Stimulated activated CD4-positive, alpha-beta T cell treated with anti-CD3 and anti-CD28 coated beads, Interleukin-15, amount 100 ng/mL, for 1 hour (primary cell): Measurements from ENCODE around the gene RDH12.
"Not testable (repeated sequence)": the region's sequence is repeated elsewhere in the genome, so short reads cannot be mapped to it uniquely, and the experiment has no call there.

Source experiments
- DNase-seq, 2 donors: peaks; one replicate each; pipeline ENCODE4 v3.0.0-alpha.2; 2020; ENCODE audit warnings: low read depth in 1 of 2, low spot score in 1 of 2

Gene RDH12

DNA sequence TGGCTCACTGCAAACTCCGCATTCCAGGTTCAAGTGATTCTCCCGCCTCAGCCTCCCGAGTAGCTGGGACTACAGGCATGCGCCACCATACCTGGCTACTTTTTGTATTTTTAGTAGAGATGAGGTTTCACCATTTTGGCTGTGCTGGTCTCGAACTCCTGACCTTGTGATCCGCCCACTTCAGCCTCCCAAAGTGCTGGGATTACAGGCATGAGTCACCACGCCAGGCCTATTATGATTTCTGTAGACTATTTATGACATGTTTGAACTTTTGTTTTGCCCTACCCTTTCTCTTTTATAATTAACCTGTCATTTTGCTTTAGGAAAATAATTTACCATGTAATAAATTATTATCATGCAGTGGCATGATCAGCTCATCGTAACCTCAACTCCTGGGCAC lies at the start of gene RDH12:
RDH12 (plus strand) TSS at position 395 of the 400 bp plus-strand sequence. CDS start 20,757 bp downstream, outside the sequence.
- DNase-seq: not testable (repeated sequence)

DNA sequence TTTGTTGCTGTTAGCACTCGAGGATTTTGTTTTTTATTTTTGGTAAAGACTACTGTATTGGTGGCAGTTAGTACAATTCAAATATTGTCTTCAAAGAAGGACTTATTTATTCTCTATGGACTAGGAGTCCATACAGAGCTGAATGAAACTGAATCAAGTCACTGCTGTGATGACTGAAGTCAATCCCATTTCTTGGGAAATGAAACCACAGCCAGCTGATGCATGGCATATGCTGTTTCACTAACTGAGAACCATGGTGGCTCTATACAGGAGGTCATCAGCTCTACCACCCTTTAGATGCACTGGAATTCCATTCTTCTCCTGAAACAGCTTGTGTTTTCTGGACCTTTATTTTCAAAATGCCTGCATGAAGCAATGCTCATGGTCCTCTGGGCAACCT lies 49.5 kb upstream of the RDH12 start:
- DNase-seq: no peak

DNA sequence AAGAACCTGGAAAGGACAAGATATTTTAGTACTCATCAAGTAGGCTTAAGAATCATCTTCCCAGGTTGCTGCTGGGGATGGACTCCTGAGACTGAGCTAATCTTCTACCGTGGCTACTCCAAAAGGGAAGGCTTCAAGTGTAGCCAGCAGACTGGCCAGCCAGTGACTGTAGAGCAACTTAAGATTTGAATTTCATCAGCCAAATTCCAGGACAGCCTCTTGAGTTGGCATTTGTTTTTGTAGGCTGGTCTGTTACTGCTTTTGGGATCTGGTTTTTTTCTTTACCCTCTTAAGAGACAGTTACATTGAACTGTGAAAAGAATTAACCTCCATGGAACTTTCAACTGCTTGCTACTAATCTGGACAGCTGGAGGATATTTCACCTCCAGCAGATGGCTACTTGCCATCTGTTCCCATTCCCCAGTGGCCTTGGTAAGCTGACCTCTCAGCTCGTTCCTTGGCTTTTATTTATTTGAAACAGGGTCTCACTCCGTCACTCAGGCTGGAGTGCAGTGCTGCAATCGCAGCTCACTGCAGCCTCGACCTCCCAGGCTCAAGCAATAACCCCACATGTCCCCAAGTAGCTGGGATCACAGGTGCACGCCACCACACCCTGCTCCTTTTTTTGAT lies 47.9 kb upstream of the RDH12 start:
- no peak for DNase-seq

DNA sequence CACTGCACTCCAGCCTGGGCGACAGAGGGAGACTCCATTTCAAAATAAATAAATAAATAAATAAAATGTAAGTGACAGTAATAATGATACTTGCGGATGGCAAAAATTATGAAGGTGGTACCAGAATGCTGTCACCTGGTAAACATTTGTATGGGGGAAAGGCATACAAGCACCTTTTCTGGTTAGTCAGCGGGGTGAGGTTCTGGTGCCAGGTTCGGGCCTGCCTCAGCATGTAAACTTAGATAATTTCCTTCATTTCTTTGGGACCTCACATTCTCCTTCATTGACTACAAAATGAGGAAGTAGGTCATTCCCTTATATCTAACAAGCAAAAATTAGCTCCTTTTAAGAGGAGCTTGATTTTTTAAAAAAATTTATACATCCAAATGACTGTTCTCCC lies 38.1 kb upstream of the RDH12 start:
- DNase-seq: no peak

DNA sequence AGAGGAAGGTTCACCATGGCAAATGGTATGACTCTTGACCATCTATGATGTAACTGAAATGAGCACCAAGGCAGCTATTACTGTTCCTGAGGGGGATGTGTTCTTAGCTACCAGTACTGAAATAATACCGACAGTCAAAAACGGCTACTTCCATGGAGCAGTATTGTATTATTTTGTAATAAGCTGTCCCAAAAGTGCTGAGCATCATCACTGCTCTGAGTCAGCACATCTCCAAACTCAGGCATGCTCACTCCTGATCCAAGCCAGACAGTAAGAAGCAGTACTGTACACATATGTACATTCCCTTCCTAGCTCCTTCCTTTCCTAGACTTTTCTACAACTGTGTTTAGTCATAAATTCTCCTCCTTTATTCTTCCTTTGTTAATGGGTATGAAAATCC lies 35.8 kb upstream of the RDH12 start:
- DNase-seq: no peak

DNA sequence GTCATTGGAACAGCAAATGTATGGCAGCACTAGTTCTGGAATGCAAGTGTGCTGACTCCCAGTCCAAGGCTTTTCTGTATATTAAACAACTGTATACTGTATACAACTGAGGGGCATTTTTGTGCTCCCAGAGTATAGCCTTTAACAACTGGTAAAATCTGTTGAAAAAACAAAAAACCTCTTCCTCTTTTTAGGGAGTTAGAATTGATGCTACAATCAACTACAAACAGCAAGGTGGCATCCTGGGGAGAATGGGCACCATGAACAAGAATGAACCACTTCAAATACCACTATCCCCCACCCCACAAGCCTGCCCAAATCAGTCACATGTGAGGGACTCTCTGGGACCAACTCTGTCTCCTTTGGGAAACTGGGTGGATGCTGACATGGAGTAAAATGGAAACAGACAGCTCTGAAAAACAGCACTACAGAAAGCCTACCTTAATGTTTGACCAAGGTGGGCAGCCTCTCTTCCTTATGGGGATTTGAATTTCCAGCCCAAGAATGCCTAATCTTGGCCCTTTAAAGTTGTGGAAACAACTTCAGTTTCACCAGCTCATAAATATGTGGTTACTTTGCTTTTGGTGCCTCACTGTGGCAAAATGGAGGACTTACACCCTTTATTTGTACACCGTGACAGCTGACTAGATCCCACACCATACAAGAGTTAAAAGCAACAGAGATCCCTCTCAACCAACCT lies 34.8 kb upstream of the RDH12 start:
- DNase-seq: no peak

DNA sequence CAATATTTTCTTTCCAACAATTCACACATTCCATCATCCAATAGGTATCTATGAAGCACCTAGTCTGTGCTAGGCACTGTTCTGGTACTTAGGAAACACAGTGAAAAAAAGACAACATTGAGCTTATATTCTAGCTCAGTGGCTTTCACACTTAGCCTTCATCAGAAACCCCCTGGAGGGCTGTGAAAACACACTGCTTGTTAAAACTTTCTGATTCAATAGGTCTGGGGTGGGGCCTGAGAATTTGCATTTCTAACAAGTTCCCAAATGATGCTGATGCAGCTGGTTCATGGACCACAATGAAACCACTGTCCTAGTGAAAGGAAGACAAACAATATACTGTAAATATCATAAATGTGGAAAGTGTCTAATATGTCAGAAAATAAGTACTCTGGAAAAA lies 33.1 kb upstream of the RDH12 start:
- no peak for DNase-seq

DNA sequence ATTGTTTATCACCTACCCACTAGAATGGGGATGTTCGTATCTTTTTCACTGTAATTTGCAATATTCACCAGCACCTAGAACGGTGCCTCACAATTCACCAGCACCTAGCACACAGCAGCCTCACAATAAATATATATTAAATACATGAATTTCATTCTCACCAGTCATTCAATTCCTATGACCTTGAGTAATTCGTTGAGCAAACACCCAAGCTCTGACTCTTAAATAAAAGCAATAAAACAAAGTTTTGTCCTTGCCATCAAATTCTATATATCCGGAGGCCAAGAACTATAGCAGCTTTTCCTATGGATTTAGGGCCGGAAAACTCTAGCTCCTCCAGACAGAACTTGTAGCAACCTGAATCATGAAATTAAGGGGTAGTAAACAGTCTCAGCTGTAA lies 28.2 kb upstream of the RDH12 start:
- no peak for DNase-seq

DNA sequence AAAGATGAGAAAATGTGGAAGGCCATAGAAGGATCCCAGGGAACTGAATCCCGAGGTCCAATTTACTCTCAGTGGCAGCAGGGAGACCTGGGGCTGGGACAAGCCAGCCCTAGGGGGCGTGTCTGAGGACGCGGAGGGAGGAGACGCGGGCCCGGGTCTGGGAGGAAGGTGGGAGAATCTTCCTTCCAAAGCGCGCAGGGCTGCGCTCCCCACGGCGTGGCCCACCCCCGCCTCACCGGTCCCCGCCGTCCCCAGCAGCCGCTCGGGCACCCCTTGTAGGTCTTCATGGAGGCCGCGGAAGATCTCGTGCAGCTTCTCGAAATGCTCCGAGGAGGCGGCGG lies 27.6 kb upstream of the RDH12 start:
- DNase-seq: peak; percentile 18 to 28

DNA sequence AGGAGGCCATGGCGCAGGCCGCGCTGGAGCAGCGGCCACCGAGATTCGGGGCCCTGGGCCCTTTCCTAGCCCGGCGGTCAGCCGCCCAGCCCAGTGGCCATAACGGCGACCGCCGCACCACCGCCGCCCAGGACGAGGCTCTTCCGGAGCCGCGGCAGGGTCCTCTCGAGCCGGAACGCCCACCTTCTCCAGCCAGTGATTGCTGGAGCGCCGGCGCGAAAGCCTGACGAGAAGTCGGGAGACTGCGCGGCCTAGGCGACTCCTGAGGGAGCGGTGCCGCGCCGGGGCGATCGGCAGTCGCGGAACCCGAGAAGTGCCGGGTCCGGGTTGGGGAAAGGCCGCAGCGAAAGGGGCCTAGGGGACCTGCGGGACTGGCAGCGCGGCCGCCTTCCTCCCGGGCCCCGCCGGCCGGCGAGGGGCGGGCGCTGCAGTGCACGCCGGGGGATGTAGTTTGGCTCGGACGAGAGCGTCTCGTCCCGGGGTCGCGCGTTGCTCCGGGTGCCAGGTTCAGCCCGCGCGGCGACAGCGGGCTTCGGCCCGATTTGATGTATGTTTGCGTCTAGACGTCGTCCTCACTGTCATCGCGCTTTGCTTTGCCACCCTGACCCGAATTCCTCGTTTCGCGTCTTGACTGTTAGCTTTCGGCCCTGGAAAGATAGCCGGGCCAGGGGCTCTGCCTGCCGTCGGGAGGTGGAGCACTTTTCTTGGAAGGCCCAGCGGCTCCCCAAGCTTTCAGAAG lies 27.0 kb upstream of the RDH12 start, which contains the start of gene VTI1B:
VTI1B (minus strand) TSS at position 153 of the 739 bp plus-strand sequence; CDS start at position 10, 143 bp downstream.
- DNase-seq: peak; percentile 64 to 66

DNA sequence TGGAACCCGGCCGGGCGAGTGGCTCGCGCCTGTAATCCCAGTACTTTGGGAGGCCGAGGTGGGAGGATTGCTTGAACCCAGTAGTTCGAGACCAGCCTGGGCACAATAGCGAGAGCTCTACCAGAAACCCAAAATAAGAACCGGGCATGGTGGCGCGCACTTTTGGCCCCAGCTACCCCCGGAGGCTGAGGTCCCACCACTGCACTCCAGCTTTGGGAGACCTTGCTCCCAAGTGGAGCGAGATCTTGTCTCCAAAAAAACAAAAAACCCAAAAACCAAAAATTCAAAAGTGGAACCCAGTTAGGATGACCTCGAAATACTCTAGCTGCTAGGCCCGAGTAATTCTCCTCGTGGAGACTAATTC lies 26.5 kb upstream of the RDH12 start:
- no peak for DNase-seq

DNA sequence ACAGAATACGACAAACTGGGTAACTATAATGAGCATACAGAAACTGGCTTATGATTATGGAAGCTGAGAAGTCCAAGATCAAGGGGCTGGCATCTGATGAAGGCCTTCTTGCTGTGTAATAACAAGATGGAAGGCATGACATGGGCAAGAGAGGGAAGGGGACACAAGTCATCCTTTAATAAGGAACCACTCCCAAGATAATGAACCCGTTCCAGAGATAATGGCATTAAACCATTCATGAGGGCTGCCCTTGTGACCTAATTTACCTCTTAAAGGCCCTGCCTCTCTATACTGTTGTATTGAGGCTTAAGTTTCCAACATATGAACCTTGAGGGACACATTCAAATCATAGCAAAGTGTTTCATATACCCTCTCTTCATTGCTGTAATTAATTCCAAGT lies 22.7 kb upstream of the RDH12 start:
- no peak for DNase-seq

DNA sequence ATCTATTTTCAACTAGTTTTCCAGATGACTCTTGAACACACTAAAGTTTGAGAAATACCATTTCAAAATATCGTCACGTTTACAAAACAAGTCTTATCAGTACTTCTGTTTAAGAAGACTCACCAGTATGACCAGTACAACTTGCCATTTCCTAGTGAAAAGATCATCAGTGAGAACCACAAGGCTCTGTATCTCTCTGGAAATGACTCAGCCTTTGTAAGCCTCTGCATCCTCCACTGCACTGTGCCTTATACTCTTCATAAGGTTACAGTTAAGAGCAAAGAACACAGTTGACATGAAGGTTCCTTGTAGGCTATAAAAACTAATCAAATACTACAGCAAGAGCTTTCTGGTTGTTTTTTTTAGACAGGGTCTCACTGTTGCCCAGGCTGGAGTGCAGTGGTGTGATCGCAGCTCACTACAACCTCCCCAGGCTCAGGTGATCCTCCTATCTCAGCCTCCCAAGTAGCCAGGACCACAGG lies 21.5 kb upstream of the RDH12 start:
- DNase-seq: no peak

DNA sequence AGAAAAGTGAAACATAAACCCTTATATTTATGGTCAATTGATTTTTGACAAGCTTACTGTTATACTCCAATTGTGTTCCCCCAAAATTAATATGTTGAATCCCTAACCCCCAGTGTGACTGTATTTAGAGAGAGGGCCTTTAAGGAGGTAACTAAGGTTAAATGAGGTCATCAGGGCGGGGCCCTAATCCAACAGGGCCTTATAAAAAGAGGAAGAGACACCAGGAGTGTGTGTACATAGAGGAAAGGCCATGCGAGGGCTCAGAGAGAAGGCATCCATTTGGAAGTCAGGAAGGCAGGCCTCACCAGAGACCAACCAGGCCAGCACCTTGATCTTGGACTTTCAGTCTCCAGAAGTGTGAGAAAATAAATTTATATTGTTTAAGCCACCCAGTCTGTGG lies 20.7 kb upstream of the RDH12 start:
- no peak for DNase-seq

DNA sequence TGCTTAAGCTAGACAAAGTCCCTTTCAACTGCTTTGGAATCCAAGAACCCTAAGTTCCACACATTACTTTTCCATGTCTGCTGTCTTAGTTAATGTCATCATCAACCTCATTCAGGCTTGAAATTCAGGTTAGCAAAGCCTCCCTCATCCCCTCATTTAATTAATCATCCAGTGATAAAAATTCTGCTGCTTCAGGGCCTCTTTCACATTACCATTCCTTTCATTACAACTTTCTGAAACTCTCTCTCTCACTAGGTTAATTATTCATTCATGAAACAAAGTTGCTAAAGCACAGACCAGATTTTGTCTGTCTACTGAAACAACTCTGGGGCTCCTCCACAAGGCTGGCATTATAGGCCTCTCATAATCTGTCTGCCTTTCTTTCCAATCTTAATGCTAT lies 17.8 kb upstream of the RDH12 start:
- DNase-seq: no peak

DNA sequence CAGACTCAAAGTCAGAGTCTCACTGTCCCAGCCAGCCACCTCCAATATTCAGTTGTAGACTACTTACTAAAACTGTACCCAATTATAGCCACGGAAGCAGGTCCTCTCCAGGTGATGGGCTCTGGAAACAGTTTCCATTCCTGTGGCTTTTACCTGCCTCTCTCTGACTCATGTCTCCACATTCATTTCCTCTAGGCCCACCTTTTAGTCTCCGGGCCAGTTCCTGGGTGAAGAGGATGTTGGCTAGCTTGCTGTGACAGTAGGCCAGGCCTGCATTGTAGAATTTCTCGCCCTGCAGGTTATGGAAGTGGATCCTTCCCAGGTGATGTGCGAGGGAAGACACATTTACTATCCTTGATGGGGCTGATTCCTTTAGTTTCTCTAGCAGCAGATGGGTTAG lies 11.7 kb upstream of the RDH12 start:
- no peak for DNase-seq

DNA sequence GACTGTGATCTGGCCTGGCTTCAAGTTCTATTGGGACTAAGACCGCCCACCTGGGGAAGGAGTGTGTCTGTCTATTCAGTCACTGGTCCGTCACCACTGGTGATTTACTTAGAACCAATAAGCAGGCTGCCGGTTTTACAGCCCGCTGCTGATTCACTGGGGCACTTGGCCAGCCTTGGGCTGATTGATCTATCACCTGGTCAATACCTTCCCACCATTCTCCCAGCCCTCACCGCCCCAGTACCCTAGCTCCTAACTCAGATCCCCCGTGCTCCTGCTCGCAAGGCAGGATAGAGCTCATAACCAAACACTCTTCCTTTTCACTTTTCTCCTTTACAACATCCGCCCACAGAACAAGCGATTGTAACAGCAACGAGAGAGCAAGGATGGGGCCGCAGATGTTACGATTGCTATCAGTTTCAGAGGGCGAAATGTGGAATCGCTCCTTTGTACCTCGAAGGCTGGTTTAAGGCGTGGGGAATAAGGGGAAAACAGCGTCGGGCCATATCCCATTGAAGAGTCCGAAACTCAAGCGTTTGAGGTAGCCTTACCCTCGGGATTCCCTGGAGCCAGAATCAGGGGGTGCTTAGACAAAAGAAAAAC lies 6.8 kb upstream of the RDH12 start:
- peak; percentile 10 to 33 for DNase-seq

DNA sequence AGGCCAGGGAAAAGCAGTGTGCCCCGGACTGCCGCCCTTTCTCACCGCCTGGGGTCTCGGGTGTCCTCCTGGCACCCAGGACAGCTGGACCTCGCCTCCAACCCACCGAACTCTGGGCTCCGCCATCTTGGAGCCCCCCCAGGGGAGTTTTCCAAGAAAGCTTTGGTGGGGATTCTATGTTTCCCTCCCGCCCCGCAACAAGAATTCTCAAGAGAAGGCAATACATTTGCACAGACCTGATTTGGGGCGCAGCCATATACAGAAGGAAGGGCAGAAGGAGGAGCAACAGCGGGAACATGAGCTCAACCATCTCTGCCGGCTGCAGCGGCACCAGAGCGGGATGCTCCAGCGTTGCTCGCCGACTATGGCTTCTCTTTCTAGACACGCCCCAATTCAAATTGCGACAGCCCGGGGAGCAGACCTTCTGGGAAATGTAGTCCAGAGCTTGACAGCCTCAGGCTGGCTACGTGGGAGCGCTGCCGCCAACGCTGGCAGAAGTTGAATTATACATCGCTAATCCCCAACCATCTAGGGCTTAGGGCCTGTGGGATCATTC lies 6.2 kb upstream of the RDH12 start, which contains the start of gene RDH11:
RDH11 (minus strand) TSS at position 371 of the 556 bp plus-strand sequence; CDS start at position 310, 61 bp downstream.
- DNase-seq: peak; percentile 56 to 57

DNA sequence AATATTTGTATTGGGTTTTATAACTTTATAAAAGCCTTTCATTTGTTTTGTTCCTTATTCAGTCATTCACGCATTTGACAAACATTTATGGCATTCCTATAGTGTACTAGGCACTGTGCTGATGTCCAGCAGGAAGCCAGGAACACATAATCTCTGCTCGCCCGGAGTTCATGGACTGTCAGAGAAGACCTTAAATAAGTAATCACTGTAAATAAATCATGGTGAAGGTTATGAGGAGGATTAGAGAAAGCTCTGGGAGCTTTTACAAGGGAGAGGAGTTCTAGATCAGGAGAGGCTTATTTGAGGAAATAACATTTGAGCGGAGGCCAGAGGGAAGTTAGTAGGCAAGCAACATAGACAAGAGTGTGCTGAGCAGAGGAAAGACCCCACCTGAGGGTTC lies 4.7 kb upstream of the RDH12 start:
- DNase-seq: no peak

DNA sequence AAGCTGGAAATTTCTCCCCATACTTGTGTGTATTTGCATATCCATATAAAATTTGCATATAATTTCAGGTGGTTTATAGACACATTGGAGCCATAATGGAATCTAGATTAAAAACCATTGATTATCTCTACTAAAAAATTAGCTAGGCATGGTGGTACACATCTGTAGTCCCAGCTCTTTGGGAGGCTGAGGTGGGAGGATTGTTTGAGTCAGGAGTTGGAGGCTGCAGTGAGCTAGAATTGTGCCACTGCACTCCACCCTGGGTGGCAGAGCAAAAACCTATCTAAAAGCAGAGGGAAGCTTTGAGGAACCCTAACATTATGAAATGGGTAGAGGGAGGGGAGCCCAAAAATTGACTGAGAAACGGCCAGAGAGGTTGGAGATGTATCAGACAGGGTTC lies 3.5 kb upstream of the RDH12 start:
- no peak for DNase-seq

DNA sequence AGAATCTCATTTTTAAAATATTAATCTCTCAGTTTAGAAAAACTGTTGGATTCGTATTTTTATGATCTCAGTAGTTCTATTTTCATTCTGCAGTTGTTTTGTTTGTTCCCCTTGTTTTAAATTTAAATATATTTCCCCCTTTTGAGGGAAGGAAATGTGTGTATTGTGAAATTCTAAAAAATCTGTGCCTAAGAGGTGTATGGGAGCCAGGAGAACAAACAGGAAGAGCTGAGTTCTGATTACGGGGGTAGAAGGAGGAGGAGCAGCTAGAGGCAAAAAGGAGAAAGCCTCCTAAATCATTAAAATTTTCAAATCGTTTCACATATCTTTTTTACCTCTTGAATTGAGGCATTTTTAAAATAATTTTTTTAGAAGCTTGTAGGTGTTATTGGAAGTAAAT lies 2.3 kb downstream of the RDH12 start:
- no peak for DNase-seq
